ENCODE data around the gene BCAS1.

BCAS1 gene

GRCh38 chr20:54070187-54070987 is at the start of gene BCAS1:
Gene BCAS1, minus strand, starts transcription at chr20:54070594. Its CDS starts 11,876 bp downstream, at chr20:54058718.
- no peaks in the 10 kb centered on the region for H3K4me1 Mint-ChIP-seq
- no peaks in the 10 kb centered on the region for H3K36me3 Mint-ChIP-seq (ENCODE audit: insufficient read depth)
- H3K27me3 Mint-ChIP-seq, result no peaks in the 10 kb centered on the region
- DNase-seq (ENCODE audit: low spot score in 2 of 2), result no peak
- H3K27ac Mint-ChIP-seq (ENCODE audit: low read depth), result no peak within 1 kb of the TSS
- H3K4me3 Mint-ChIP-seq, result no peak within 1 kb of the TSS
- ATAC-seq (replicated peaks; ENCODE audit: extremely low read depth, poor library complexity, severe bottlenecking), result no peak
- H3K9me3 Mint-ChIP-seq, result no peaks in the 10 kb centered on the region

GRCh38 chr20:54119744-54120143 is 49.4 kb upstream of the BCAS1 start:
- Mint-ChIP-seq H3K9me3 (no peaks in the 10 kb centered on the region), H3K4me3 (no peak overlapping the region), H3K27me3 (peaks cover 3% of the 10 kb centered on the region), H3K36me3 (ENCODE audit: insufficient read depth) (peaks cover 1% of the 10 kb centered on the region), H3K4me1 (no peaks in the 10 kb centered on the region), H3K27ac (ENCODE audit: low read depth) (no peak overlapping the region)
- ATAC-seq (replicated peaks; ENCODE audit: extremely low read depth, poor library complexity, severe bottlenecking) (no peak), DNase-seq (ENCODE audit: low spot score in 2 of 2) (no peak)

- Mint-ChIP-seq H3K4me3 (no peak overlapping the region), H3K27me3 (peaks cover 16% of the 10 kb centered on the region), H3K9me3 (no peaks in the 10 kb centered on the region), H3K27ac (ENCODE audit: low read depth) (no peak overlapping the region), H3K36me3 (ENCODE audit: insufficient read depth) (peaks cover 1% of the 10 kb centered on the region), H3K4me1 (no peaks in the 10 kb centered on the region)
- ATAC-seq (replicated peaks; ENCODE audit: extremely low read depth, poor library complexity, severe bottlenecking), result no peak
- DNase-seq (ENCODE audit: low spot score in 2 of 2), result no peak
These were observed 48.0 kb upstream of the BCAS1 start for GRCh38 chr20:54118220-54119001.

DNA sequence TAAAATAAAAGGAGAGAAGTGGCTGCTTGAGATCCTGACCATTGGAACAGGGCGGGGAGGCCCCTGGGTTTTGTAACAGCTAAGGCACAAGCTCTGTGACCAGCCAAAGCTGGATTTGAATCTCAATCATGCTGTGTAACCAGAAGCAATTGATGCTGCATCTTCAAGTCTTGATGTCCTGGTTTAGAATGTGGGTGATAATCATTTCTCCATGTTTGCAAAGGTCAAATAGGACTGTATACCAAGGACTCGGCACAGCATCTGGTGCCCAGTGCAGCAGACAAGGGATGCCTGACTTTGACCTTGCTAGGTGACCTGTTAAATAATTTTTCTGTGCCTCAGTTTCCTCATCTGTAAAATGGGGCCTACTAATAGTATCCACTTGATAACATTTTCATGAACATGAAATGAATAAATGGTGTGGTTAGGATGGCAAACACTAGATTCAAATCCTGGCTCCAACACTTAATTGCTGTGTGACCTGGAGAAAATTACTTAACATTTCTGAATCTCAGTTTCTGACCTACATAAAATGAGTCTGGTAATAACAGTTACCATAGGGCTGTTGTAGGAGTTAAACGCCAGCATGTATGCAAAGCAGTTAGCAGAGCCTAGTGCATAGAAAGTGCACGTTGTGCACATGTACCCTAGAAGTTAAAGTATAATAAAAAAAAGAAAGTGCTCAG is 46.3 kb upstream of the BCAS1 start:
- H3K4me1 Mint-ChIP-seq, result no peaks in the 10 kb centered on the region
- DNase-seq (ENCODE audit: low spot score in 2 of 2), result no peak
- H3K9me3 Mint-ChIP-seq, result no peaks in the 10 kb centered on the region
- no peak for ATAC-seq (replicated peaks; ENCODE audit: extremely low read depth, poor library complexity, severe bottlenecking)
- peaks cover 20% of the 10 kb centered on the region for H3K27me3 Mint-ChIP-seq
- peaks cover 1% of the 10 kb centered on the region for H3K36me3 Mint-ChIP-seq (ENCODE audit: insufficient read depth)
- H3K4me3 Mint-ChIP-seq, result no peak overlapping the region
- H3K27ac Mint-ChIP-seq (ENCODE audit: low read depth), result no peak overlapping the region

- Mint-ChIP-seq H3K36me3 (ENCODE audit: insufficient read depth) (peaks cover 1% of the 10 kb centered on the region), H3K27ac (ENCODE audit: low read depth) (no peak overlapping the region), H3K9me3 (no peaks in the 10 kb centered on the region), H3K4me3 (no peak overlapping the region), H3K27me3 (peaks cover 20% of the 10 kb centered on the region), H3K4me1 (no peaks in the 10 kb centered on the region)
- DNase-seq (ENCODE audit: low spot score in 2 of 2), result no peak
- ATAC-seq (replicated peaks; ENCODE audit: extremely low read depth, poor library complexity, severe bottlenecking), result no peak
These were observed 44.9 kb upstream of the BCAS1 start for GRCh38 chr20:54115172-54115854.

- Mint-ChIP-seq H3K4me1 (no peaks in the 10 kb centered on the region), H3K27me3 (peaks cover 20% of the 10 kb centered on the region), H3K36me3 (ENCODE audit: insufficient read depth) (no peaks in the 10 kb centered on the region), H3K9me3 (no peaks in the 10 kb centered on the region), H3K27ac (ENCODE audit: low read depth) (no peak overlapping the region), H3K4me3 (no peak overlapping the region)
- ATAC-seq (replicated peaks; ENCODE audit: extremely low read depth, poor library complexity, severe bottlenecking) (no peak), DNase-seq (ENCODE audit: low spot score in 2 of 2) (no peak)
These were observed 43.7 kb upstream of the BCAS1 start for GRCh38 chr20:54114109-54114508.

- Mint-ChIP-seq H3K36me3 (ENCODE audit: insufficient read depth) (no peaks in the 10 kb centered on the region), H3K4me1 (no peaks in the 10 kb centered on the region), H3K4me3 (no peak overlapping the region), H3K27me3 (peaks cover 20% of the 10 kb centered on the region), H3K27ac (ENCODE audit: low read depth) (no peak overlapping the region), H3K9me3 (no peaks in the 10 kb centered on the region)
- no peak for ATAC-seq (replicated peaks; ENCODE audit: extremely low read depth, poor library complexity, severe bottlenecking)
- no peak for DNase-seq (ENCODE audit: low spot score in 2 of 2)
These were observed 43.2 kb upstream of the BCAS1 start for GRCh38 chr20:54113566-54113965.

DNA sequence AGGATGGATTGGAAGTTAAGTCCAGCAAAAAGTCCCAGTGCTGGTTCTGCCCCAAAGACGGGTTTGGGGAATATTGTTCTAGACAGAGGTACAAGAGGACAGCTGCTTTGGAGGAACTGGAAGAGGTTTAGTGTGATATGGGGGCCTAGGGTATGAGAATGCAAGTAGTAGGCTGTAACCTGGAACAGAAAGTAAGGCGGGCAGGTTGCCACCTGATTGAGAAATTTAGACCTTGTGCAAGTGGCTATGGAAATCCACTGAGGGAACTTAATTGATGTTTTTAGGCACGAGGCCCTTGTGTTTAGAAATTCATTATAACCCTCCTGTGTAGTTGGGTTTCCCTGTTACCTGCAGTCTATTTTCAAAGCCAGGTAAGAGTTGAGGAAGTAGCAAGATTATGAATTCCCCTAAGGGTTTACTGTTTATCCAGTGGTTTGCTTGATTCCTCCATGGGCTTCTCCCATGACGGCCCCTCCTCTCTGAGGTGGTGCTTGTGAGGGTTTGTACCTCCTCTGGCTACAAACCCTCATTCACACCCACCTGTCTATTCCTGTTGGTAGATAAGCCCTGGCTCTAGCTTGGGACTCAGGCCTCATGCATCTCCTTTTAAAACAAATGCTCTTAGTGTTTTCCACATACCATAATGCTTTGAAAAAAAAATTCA is 42.0 kb upstream of the BCAS1 start:
- ATAC-seq (replicated peaks; ENCODE audit: extremely low read depth, poor library complexity, severe bottlenecking), result no peak
- no peaks in the 10 kb centered on the region for H3K4me1 Mint-ChIP-seq
- no peak overlapping the region for H3K4me3 Mint-ChIP-seq
- H3K9me3 Mint-ChIP-seq, result no peaks in the 10 kb centered on the region
- peaks cover 20% of the 10 kb centered on the region for H3K27me3 Mint-ChIP-seq
- H3K36me3 Mint-ChIP-seq (ENCODE audit: insufficient read depth), result no peaks in the 10 kb centered on the region
- H3K27ac Mint-ChIP-seq (ENCODE audit: low read depth), result no peak overlapping the region
- no peak for DNase-seq (ENCODE audit: low spot score in 2 of 2)

- ATAC-seq (replicated peaks; ENCODE audit: extremely low read depth, poor library complexity, severe bottlenecking) (no peak), DNase-seq (ENCODE audit: low spot score in 2 of 2) (no peak)
- peaks cover 20% of the 10 kb centered on the region for H3K27me3 Mint-ChIP-seq
- no peaks in the 10 kb centered on the region for H3K4me1 Mint-ChIP-seq
- no peaks in the 10 kb centered on the region for H3K36me3 Mint-ChIP-seq (ENCODE audit: insufficient read depth)
- H3K27ac Mint-ChIP-seq (ENCODE audit: low read depth), result no peak overlapping the region
- no peaks in the 10 kb centered on the region for H3K9me3 Mint-ChIP-seq
- H3K4me3 Mint-ChIP-seq, result no peak overlapping the region
These were observed 41.1 kb upstream of the BCAS1 start for GRCh38 chr20:54111460-54111859.

DNA sequence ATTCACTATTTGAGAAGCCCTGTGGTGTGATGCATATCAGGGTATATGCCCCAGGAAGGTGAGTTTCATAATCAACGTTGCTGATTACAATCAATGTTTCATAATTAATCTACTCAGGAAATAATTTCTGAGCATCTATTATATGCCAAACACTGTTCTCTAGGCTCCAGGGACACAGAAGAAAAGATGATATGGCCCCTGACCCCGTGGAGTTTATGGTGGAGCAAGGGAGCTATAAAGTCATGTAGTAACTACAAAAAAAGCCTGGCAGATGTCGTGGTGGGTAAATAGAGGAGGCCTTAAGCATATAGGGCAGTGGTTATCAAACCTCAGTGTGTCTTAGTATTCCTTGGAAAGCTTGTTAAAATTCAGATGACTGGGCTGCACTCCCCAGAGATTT is 40.1 kb upstream of the BCAS1 start:
- H3K27ac Mint-ChIP-seq (ENCODE audit: low read depth), result no peak overlapping the region
- no peaks in the 10 kb centered on the region for H3K36me3 Mint-ChIP-seq (ENCODE audit: insufficient read depth)

GRCh38 chr20:54110041-54110440 is 39.6 kb upstream of the BCAS1 start:
- DNase-seq (ENCODE audit: low spot score in 2 of 2) (no peak), ATAC-seq (replicated peaks; ENCODE audit: extremely low read depth, poor library complexity, severe bottlenecking) (no peak)
- H3K4me1 Mint-ChIP-seq, result no peaks in the 10 kb centered on the region
- H3K36me3 Mint-ChIP-seq (ENCODE audit: insufficient read depth), result no peaks in the 10 kb centered on the region
- no peak overlapping the region for H3K4me3 Mint-ChIP-seq
- H3K9me3 Mint-ChIP-seq, result no peaks in the 10 kb centered on the region
- no peak overlapping the region for H3K27ac Mint-ChIP-seq (ENCODE audit: low read depth)
- H3K27me3 Mint-ChIP-seq, result peaks cover 20% of the 10 kb centered on the region

More for the DNA sequence above, 40.1 kb upstream of the BCAS1 start:
- Mint-ChIP-seq H3K4me1 (no peaks in the 10 kb centered on the region), H3K9me3 (no peaks in the 10 kb centered on the region), H3K4me3 (no peak overlapping the region), H3K27me3 (peaks cover 20% of the 10 kb centered on the region)
- DNase-seq (ENCODE audit: low spot score in 2 of 2) (no peak), ATAC-seq (replicated peaks; ENCODE audit: extremely low read depth, poor library complexity, severe bottlenecking) (no peak)

- Mint-ChIP-seq H3K4me1 (no peaks in the 10 kb centered on the region), H3K27me3 (peaks cover 12% of the 10 kb centered on the region), H3K9me3 (no peaks in the 10 kb centered on the region), H3K36me3 (ENCODE audit: insufficient read depth) (no peaks in the 10 kb centered on the region), H3K27ac (ENCODE audit: low read depth) (no peak overlapping the region), H3K4me3 (no peak overlapping the region)
- ATAC-seq (replicated peaks; ENCODE audit: extremely low read depth, poor library complexity, severe bottlenecking) (no peak), DNase-seq (ENCODE audit: low spot score in 2 of 2) (no peak)
These were observed 38.4 kb upstream of the BCAS1 start for GRCh38 chr20:54108817-54109216.
